Pancreas (tissue), 10 donors: Measurements from ENCODE around the gene FXR2. TPM values are rescaled to one million over a fixed set of nuclear protein-coding genes. Genes with fewer than 3 reads are reported as not detected.

ENCODE experiments used
- ATAC-seq, 4 donors: fragments of 200-7000 bp; cut with Tn5 transposase; one replicate each; pipeline versions ENCODE4 v1.8.0 to v1.9.1; 2020; ENCODE audit warnings: mild to moderate bottlenecking in 4 of 4, moderate library complexity in 4 of 4
- DNase-seq, 6 donors: peaks; one replicate each; pipeline ENCODE4 v3.0.0-alpha.2; 2020
- FAIRE-seq: peaks from 2 replicates; lab custom pipeline; 2012; peaks lifted over from hg19 to GRCh38; lab: Jason Lieb, UNC
- H3K27ac ChIP-seq, 4 donors: fragments of 200-600 bp; sonication (generic); 1 replicate in 3 of 4; 2 replicates in 1 of 4; pipeline versions ENCODE4 v1.5.0 to v1.8.0; 2020
- H3K27me3 ChIP-seq, 4 donors: fragments of 200-600 bp; one replicate each; pipeline ENCODE4 v1.8.0; 2021
- H3K36me3 ChIP-seq, 3 donors: fragments of 200-600 bp; sonication (generic) in 1 of 3; one replicate each; pipeline versions ENCODE4 v1.5.0 to v1.8.0; 2020 to 2021
- H3K4me1 ChIP-seq, 3 donors: fragments of 200-600 bp; one replicate each; pipeline ENCODE4 v1.8.0; 2021
- H3K4me3 ChIP-seq, 4 donors: fragments of 200-600 bp; sonication (generic) in 2 of 4; one replicate each; pipeline versions ENCODE4 v1.5.0 to v1.8.0; 2020 to 2021
- H3K9me3 ChIP-seq, 4 donors: fragments of 200-600 bp; one replicate each; pipeline ENCODE4 v1.8.0; 2021
- WGBS, 2 donors: extraction: QIAGEN DNeasy Blood & Tissue Kit; methylation state at CpG; one replicate each; pipeline ENCODE4 v1.1.7; 2013; 5-methylcytosine and 5-hydroxymethylcytosine counted together
- intact Hi-C, 3 donors: fragments of 100-400 bp; cut with DNase I; formaldehyde crosslinking; loops; one replicate each; pipeline versions ENCODE4 v1.11.1 to v1.14.2; 2022
- polyA plus RNA-seq, 2 donors: library from polyadenylated mRNA; stranded (reverse); fragments of 200-250 nt; gene quantifications; one replicate each; pipeline ENCODE4 v1.2.3, GENCODE V29; 2013
- total RNA-seq, 6 donors: library from RNA; stranded (reverse); fragmentation: NEBNext Ultra II Directional in 4 of 6; extraction: Animal tissue kit (Norgen Biotek cat#: 25700) in 4 of 6; gene quantifications; one replicate each; pipeline versions ENCODE4 v1.2.1 to v1.2.4, GENCODE V29; 2021 to 2023
- TF ChIP-seq, protein P1 (sequence below), 4 donors: fragments of 200-600 bp; sonication (generic) in 3 of 4; IDR thresholded peaks; one replicate each; pipeline versions ENCODE4 v1.5.0 to v1.8.0; 2021; ENCODE audit warnings: antibody characterized with exemption in 4 of 4
- donor health status: healthy with polysubstance abuse.
- donor health status: DM: no; HTN: no; CAD: no; lungs with moderate emphysema.
- donor health status: DM: no; HTN: no; CAD: no.
- donor health status: control.
- donor health status: control.
- donor health status: Bipolar disorder and iron deficiency.
- donor health status: DM: yes; HTN: yes; CAD: no.
- donor health status: DM: no; HTN: no; CAD: no.
- donor health status: DM: no; HTN: no; CAD: no.
- donor health status: DM: yes; HTN: yes; CAD: no.

The FXR2 gene
- total and polyA plus RNA-seq, 8 donors: 7.8 to 25.6 (median 12.6) TPM

GRCh38 chr17:7582396-7583252 lies 32.1 kb downstream of the FXR2 start:
- Histone ChIP-seq H3K4me1 (peaks cover 10 to 29% (median 11%) of the 10 kb centered on the region in 3 donors), H3K27ac (peak overlapping the region; percentile 86 to 97 (median 95)), H3K27me3 (no peaks in the 10 kb centered on the region), H3K36me3 (peaks cover 6 to 8% (median 7%) of the 10 kb centered on the region in 3 donors), H3K9me3 (no peaks in the 10 kb centered on the region), H3K4me3 (peak overlapping the region in 3 of 4 donors; percentile 32 to 52 (median 48))
- TF ChIP-seq, protein P1, sequence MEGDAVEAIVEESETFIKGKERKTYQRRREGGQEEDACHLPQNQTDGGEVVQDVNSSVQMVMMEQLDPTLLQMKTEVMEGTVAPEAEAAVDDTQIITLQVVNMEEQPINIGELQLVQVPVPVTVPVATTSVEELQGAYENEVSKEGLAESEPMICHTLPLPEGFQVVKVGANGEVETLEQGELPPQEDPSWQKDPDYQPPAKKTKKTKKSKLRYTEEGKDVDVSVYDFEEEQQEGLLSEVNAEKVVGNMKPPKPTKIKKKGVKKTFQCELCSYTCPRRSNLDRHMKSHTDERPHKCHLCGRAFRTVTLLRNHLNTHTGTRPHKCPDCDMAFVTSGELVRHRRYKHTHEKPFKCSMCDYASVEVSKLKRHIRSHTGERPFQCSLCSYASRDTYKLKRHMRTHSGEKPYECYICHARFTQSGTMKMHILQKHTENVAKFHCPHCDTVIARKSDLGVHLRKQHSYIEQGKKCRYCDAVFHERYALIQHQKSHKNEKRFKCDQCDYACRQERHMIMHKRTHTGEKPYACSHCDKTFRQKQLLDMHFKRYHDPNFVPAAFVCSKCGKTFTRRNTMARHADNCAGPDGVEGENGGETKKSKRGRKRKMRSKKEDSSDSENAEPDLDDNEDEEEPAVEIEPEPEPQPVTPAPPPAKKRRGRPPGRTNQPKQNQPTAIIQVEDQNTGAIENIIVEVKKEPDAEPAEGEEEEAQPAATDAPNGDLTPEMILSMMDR (IDR thresholded peaks at IDR 0.05): no peak
- WGBS, 2 donors: 84 to 86% methylated on average over 33 to 36 of the region's 36 CpGs
- ATAC-seq: no peak
- DNase-seq: peak in 3 of 6 donors; percentile 63 to 88 (median 74)
- no peak for FAIRE-seq
- intact Hi-C loops: loop anchor here in 1 of 3 donors (10.0 kb wide), 1 partner anchor 228 kb away; the partner anchor contains the start of genes KCTD11 and TMEM95

- intact Hi-C loops: loop anchor here in 1 of 3 donors (10.0 kb wide), 1 partner anchor 226 kb away; the partner anchor contains the start of genes KCTD11 and TMEM95
- TF ChIP-seq, protein P1 (IDR thresholded peaks at IDR 0.05): no peak
- Histone ChIP-seq H3K27ac (peak overlapping the region in 2 of 4 donors; percentile 28 to 78), H3K9me3 (no peaks in the 10 kb centered on the region), H3K27me3 (no peaks in the 10 kb centered on the region), H3K36me3 (peaks cover 16 to 25% (median 24%) of the 10 kb centered on the region in 3 donors), H3K4me3 (peak overlapping the region in 1 of 4 donors; percentile 15), H3K4me1 (peaks cover 10 to 38% (median 11%) of the 10 kb centered on the region in 3 donors)
- WGBS, 2 donors: 80 to 84% methylated on average over 23 of the region's 23 CpGs
- DNase-seq (peak in 1 of 6 donors; percentile 32), ATAC-seq (no peak), FAIRE-seq (no peak)
Measured at GRCh38 chr17:7580604-7581575, 33.8 kb downstream of the FXR2 start.

GRCh38 chr17:7579834-7580603 lies 34.7 kb downstream of the FXR2 start:
- TF ChIP-seq, protein P1 (IDR thresholded peaks at IDR 0.05): no peak
- no peaks in the 10 kb centered on the region for H3K9me3 ChIP-seq
- H3K27me3 ChIP-seq: no peaks in the 10 kb centered on the region
- no peak for DNase-seq
- peak overlapping the region in 1 of 4 donors; percentile 15 for H3K4me3 ChIP-seq
- intact Hi-C loops: loop anchor here in 1 of 3 donors (10.0 kb wide), 1 partner anchor 225 kb away; the partner anchor contains the start of genes KCTD11 and TMEM95
- no peak for FAIRE-seq
- peaks cover 12 to 46% (median 16%) of the 10 kb centered on the region in 3 donors for H3K4me1 ChIP-seq
- peaks cover 18 to 34% (median 33%) of the 10 kb centered on the region in 3 donors for H3K36me3 ChIP-seq
- H3K27ac ChIP-seq: peak overlapping the region; percentile 7 to 83 (median 62)
- no peak for ATAC-seq
- 65 to 75% methylated on average over 12 of the region's 12 CpGs for WGBS, 2 donors
